Thoracic aorta (tissue), 2 donors: ENCODE results near the gene PROCA1. TPM values are rescaled to one million over a fixed set of nuclear protein-coding genes. Genes with fewer than 3 reads are reported as not detected.

Experiments
- ATAC-seq: fragments of 150-250 bp; one replicate; pipeline ENCODE4 v1.8.0; 2017; ENCODE audit warnings: low read depth; ENCODE audit not compliant: insufficient number of reproducible peaks, low FRiP score
- DNase-seq: peaks from one replicate; pipeline ENCODE4 v3.0.0-alpha.2; 2020; ENCODE audit warnings: low spot score
- H3K27ac ChIP-seq, 2 donors: fragments of 200-600 bp; sonication (generic); 1 replicate in 1 of 2; 2 replicates in 1 of 2; pipeline ENCODE4 v1.5.1; 2016; ENCODE audit warnings: mild to moderate bottlenecking in 2 of 2, moderate library complexity in 2 of 2
- H3K27me3 ChIP-seq: fragments of 200-600 bp; sonication (generic); replicated peaks from 2 replicates; pipeline ENCODE4 v1.6.0; 2016; ENCODE audit warnings: mild to moderate bottlenecking; ENCODE audit not compliant: insufficient read depth
- H3K36me3 ChIP-seq: fragments of 200-600 bp; sonication (generic); one replicate; pipeline ENCODE4 v1.5.1; 2016
- H3K4me1 ChIP-seq, 2 donors: fragments of 200-600 bp; sonication (generic); 1 replicate in 1 of 2; 2 replicates in 1 of 2; pipeline versions ENCODE4 v1.5.1 to v1.6.0; 2016; ENCODE audit warnings: low read depth in 2 of 2, mild to moderate bottlenecking in 1 of 2; ENCODE audit not compliant: control insufficient read depth in 1 of 2
- H3K4me3 ChIP-seq: fragments of 200-600 bp; sonication (generic); 2 replicates; pipeline ENCODE4 v1.5.1; 2016; ENCODE audit warnings: mild to moderate bottlenecking
- H3K9me3 ChIP-seq: fragments of 200-600 bp; sonication (generic); 2 replicates; pipeline ENCODE4 v1.5.1; 2016
- CTCF ChIP-seq: fragments of 200-600 bp; sonication (generic); IDR thresholded peaks from one replicate; pipeline ENCODE4 v1.5.1; 2019; ENCODE audit warnings: antibody characterized with exemption
- total RNA-seq, 2 donors: library from RNA; depleted of rRNA; stranded (reverse); fragments of >200 nt; gene quantifications; one replicate each; pipeline versions ENCODE4 v1.1.0 to v1.2.3, GENCODE V29; 2016

The PROCA1 gene
- total RNA-seq, 2 donors from 2014 or later = 1.1 to 1.8 TPM

GRCh38 chr17:28712705-28713415 lies 1.2 kb upstream of the PROCA1 start:
- peak overlapping the region in 1 of 2 donors; percentile 91 for H3K27ac ChIP-seq
- ATAC-seq = no peak
- H3K4me1 ChIP-seq = peaks cover 8 to 38% of the 10 kb centered on the region in 2 donors

DNA sequence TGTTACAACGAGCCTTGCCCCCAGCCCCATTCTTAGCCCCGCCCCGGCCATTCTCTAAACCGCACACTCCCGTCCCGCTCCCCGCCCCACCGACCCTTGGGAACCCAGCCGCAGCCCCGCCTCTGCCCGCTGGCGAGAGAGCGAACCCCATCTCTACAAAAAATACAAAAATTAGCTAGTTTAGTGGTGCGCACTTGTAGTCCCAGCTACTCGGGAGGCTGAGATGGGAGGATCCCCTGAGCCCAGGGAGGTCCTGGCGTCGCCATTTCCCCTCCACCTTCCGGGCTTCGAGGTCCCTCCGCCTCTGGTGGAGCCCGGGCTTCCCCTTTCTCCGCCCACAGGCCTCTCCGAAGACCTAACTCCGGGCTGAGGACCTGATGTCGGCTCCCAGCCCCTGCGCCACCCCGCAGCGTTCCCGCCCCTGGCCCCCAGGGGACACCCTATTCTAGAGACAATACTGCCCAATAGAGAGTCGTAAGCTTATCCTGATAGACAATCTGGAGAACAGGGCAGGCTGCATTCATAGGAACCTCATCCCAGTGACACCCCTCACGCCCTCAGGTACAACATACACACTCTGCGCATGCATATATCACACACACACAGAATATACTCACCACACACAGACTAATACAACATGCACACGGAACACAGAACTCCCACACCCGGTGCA lies 480 bp upstream of the PROCA1 start:
- H3K9me3 ChIP-seq = no peaks in the 10 kb centered on the region
- H3K4me3 ChIP-seq = peak overlapping the region; percentile 86
- no peak for ATAC-seq
- peaks cover 8 to 38% of the 10 kb centered on the region in 2 donors for H3K4me1 ChIP-seq
- H3K36me3 ChIP-seq = peaks cover 20% of the 10 kb centered on the region
- H3K27ac ChIP-seq = peak overlapping the region; percentile 84 to 91
- no peaks in the 10 kb centered on the region for H3K27me3 ChIP-seq
- TF ChIP-seq CTCF = no peak
- DNase-seq = no peak

More at GRCh38 chr17:28712705-28713415, 1.2 kb upstream of the PROCA1 start:
- TF ChIP-seq CTCF = no peak
- Histone ChIP-seq H3K9me3 (no peaks in the 10 kb centered on the region), H3K27me3 (no peaks in the 10 kb centered on the region), H3K4me3 (no peak overlapping the region), H3K36me3 (peaks cover 20% of the 10 kb centered on the region)
- no peak for DNase-seq

DNA sequence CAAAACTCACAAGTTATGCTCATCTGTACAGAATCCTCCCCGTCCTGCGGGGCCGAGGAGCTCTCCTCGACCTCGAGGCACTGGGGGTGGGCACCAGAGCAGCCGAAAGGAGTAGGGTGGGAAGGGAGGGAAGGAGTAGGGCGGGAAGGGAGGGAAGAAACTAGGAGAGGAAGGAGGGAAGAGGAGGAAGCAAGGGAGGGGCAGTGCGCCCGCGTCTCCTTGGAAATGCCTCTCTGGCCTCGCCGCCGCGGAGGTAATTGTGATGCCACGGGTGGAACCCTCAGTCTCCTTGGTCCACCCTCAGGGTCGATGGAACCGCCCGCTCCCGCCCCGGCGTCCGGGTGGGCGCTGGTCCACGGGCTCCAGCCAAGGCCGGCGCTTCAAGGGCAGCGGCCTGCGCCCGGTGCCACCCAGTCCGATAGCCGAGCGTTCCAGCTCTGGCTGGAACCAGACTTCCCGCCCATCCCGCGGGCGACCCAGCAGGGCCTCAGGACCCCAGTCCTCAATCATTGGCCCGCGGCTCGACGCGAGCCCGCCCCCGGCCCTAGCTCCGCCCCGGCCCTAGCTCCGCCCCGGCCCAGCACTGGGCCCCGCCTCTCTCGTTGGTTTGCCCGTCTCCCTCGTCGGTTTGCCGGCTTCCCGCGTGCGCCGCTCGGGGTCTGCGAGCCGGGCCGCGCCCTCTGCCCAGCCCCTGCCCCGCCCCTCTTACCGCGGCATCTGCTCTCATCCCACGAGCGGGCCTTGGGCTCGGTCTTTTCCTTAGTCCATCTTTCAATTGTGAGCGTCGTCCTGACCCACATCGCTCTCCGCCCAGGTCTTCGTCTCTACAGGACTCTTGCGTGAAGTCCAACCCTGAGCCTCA lies 596 bp downstream of the PROCA1 start:
- peak overlapping the region; percentile 85 to 91 for H3K27ac ChIP-seq
- H3K36me3 ChIP-seq = peaks cover 20% of the 10 kb centered on the region
- TF ChIP-seq CTCF = no peak
- H3K4me3 ChIP-seq = peak overlapping the region; percentile 86
- ATAC-seq (peak; percentile 83), DNase-seq (peak; percentile 47)
- H3K4me1 ChIP-seq = peaks cover 8 to 29% of the 10 kb centered on the region in 2 donors
- H3K9me3 ChIP-seq = no peaks in the 10 kb centered on the region
- no peaks in the 10 kb centered on the region for H3K27me3 ChIP-seq

- no peaks in the 10 kb centered on the region for H3K9me3 ChIP-seq
- no peak for ATAC-seq
- no peak overlapping the region for H3K4me3 ChIP-seq
- DNase-seq = no peak
- H3K27me3 ChIP-seq = no peaks in the 10 kb centered on the region
- H3K4me1 ChIP-seq = peaks cover 4 to 16% of the 10 kb centered on the region in 2 donors
- no peak for TF ChIP-seq CTCF
- no peak overlapping the region for H3K27ac ChIP-seq
- H3K36me3 ChIP-seq = peaks cover 6% of the 10 kb centered on the region
These were observed 4.4 kb downstream of the PROCA1 start for GRCh38 chr17:28707339-28707720.
